Endothelial cell of umbilical vein (primary cell): ENCODE measurements around the gene OTX2. TPM values are rescaled to one million over a fixed set of nuclear protein-coding genes. Genes with fewer than 3 reads are reported as not detected.

Experiments
- BruUV-seq: library from RNA; stranded (reverse); fragments of 400-500 nt; replicated peaks from 2 replicates; lab custom pipeline; 2021; lab: Mats Ljungman, UMichigan
- CTCF ChIA-PET: fragments of 300-600, 350-600 bp; sonication (Branson Sonifier 250); formaldehyde crosslinking; loops from one replicate; lab custom pipeline; 2021; ENCODE audit warnings: antibody characterized with exemption, inconsistent platforms; lab: Charles Lee
- POLR2A ChIA-PET: fragments of 300-600, 350-600 bp; sonication (Branson Sonifier 250); formaldehyde crosslinking; loops from one replicate; lab custom pipeline; 2021; ENCODE audit warnings: antibody characterized with exemption, inconsistent platforms; lab: Charles Lee
- DNase-seq: peaks from one replicate; pipeline ENCODE4 v3.0.0-alpha.2; 2011; ENCODE audit warnings: low read depth, low spot score
- FAIRE-seq: peaks from 2 replicates; lab custom pipeline; 2011; peaks lifted over from hg19 to GRCh38; lab: Jason Lieb, UNC
- H2AFZ ChIP-seq: 2 replicates; pipeline ENCODE4 v1.6.0; 2012; ENCODE audit warnings: low read depth, low read length, control low read depth, inconsistent platforms
- H3K27ac ChIP-seq: 2 replicates; pipeline ENCODE4 v1.5.1; 2011; ENCODE audit warnings: low read depth, mild to moderate bottlenecking, control low read depth, low read length, moderate library complexity; ENCODE audit not compliant: insufficient read depth
- H3K27me3 ChIP-seq, 2 experiments: 2 replicates each; pipeline versions ENCODE4 v1.6.0 to v1.6.1; 2011; ENCODE audit warnings: low read length in 2 of 2, mixed read lengths in 1 of 2; ENCODE audit not compliant: control insufficient read depth in 2 of 2, insufficient read depth in 2 of 2
- H3K36me3 ChIP-seq, 2 experiments: 2 replicates in 1 of 2; 3 replicates in 1 of 2; pipeline ENCODE4 v1.5.1; 2011; ENCODE audit warnings: low read length in 2 of 2, mild to moderate bottlenecking in 1 of 2, moderate library complexity in 1 of 2; ENCODE audit not compliant: control insufficient read depth in 2 of 2, insufficient read depth in 2 of 2; ENCODE audit errors: extremely low read depth in 1 of 2
- H3K4me1 ChIP-seq: 3 replicates; pipeline ENCODE4 v1.5.1; 2011; ENCODE audit warnings: mild to moderate bottlenecking, low read length; ENCODE audit not compliant: control insufficient read depth, insufficient read depth; ENCODE audit errors: extremely low read depth
- H3K4me2 ChIP-seq: 2 replicates; pipeline ENCODE4 v1.6.1; 2011; ENCODE audit warnings: low read length, control low read depth, mixed read lengths; ENCODE audit not compliant: insufficient read depth
- H3K4me3 ChIP-seq, 3 experiments: fragments of 200-600 bp in 1 of 3; sonication (generic), shearing (Covaris generic) in 1 of 3; replicated peaks in 1 of 3; 2 replicates each; pipeline ENCODE4 v1.5.1; 2011 to 2016; ENCODE audit warnings: control low read depth in 3 of 3, low read length in 3 of 3, mild to moderate bottlenecking in 2 of 3, inconsistent platforms in 1 of 3, low read depth in 1 of 3, moderate library complexity in 1 of 3; ENCODE audit not compliant: insufficient read depth in 1 of 3
- H3K79me2 ChIP-seq: 2 replicates; pipeline ENCODE4 v1.6.0; 2012; ENCODE audit warnings: low read length, inconsistent platforms; ENCODE audit not compliant: control insufficient read depth, insufficient read depth
- H3K9ac ChIP-seq: replicated peaks from 2 replicates; pipeline ENCODE3; 2011; ENCODE audit warnings: low read length, control low read depth; ENCODE audit not compliant: insufficient read depth; ENCODE audit errors: extremely low read depth
- H3K9me1 ChIP-seq: replicated peaks from 3 replicates; pipeline ENCODE4 v1.6.0; 2011; ENCODE audit warnings: mild to moderate bottlenecking, low read length; ENCODE audit not compliant: control insufficient read depth, insufficient read depth; ENCODE audit errors: extremely low read depth
- H3K9me3 ChIP-seq: replicated peaks from 2 replicates; pipeline ENCODE4 v1.5.1; 2012; ENCODE audit warnings: low read length, inconsistent platforms; ENCODE audit not compliant: control insufficient read depth, insufficient read depth
- H4K20me1 ChIP-seq: replicated peaks from 2 replicates; pipeline ENCODE3; 2011; ENCODE audit warnings: mild to moderate bottlenecking, low read length; ENCODE audit not compliant: control insufficient read depth, insufficient read depth; ENCODE audit errors: extremely low read depth
- EZH2 ChIP-seq: IDR thresholded peaks from 2 replicates; pipeline ENCODE4 v1.6.1; 2012; ENCODE audit warnings: borderline replicate concordance, low read depth, mild to moderate bottlenecking, moderate library complexity, low read length, inconsistent platforms; ENCODE audit not compliant: severe bottlenecking
- FOS ChIP-seq: IDR thresholded peaks from 2 replicates; pipeline ENCODE4 v1.6.1; 2011; ENCODE audit warnings: mild to moderate bottlenecking, low read length, moderate library complexity, borderline replicate concordance; ENCODE audit not compliant: insufficient read depth
- GATA2 ChIP-seq: IDR thresholded peaks from 2 replicates; pipeline ENCODE4 v1.7.0; 2011; ENCODE audit warnings: low read depth, mild to moderate bottlenecking, moderate library complexity, mixed read lengths, low read length; ENCODE audit not compliant: insufficient read length, insufficient read depth
- JUN ChIP-seq: IDR thresholded peaks from 2 replicates; pipeline ENCODE4 v1.6.1; 2011; ENCODE audit warnings: borderline replicate concordance, low read depth; ENCODE audit not compliant: insufficient read length, insufficient read depth
- MYC ChIP-seq: IDR thresholded peaks from one replicate; pipeline ENCODE4 v1.6.1; 2011; ENCODE audit warnings: mild to moderate bottlenecking, low read depth, low read length
- POLR2A ChIP-seq: IDR thresholded peaks from 2 replicates; pipeline ENCODE4 v1.6.1; 2012; ENCODE audit warnings: low read depth, mild to moderate bottlenecking, control low read depth, low read length
- POLR2AphosphoS5 ChIP-seq: IDR thresholded peaks from 2 replicates; pipeline ENCODE4 v1.6.1; 2012; ENCODE audit warnings: low read depth, mild to moderate bottlenecking, control low read depth, low read length, moderate library complexity; ENCODE audit not compliant: insufficient read depth
- dilution Hi-C: fragments of 300-500 bp; cut with MboI; formaldehyde crosslinking; loops from one replicate; pipeline ENCODE4 v1.15.0; 2019; ENCODE audit warnings: low sequenced_read_pairs; ENCODE audit not compliant: extremely low pct_ligation_motif_present
- intact Hi-C: fragments of 100-400 bp; cut with micrococcal nuclease; formaldehyde crosslinking; loops from one replicate; pipeline ENCODE4 v1.10.0; 2022
- polyA plus RNA-seq, 4 experiments: library from polyadenylated mRNA; depleted of rRNA in 3 of 4; stranded (reverse) in 3 of 4; unstranded in 1 of 4; fragments of >200 nt; gene quantifications; 2 replicates each; pipeline versions ENCODE4 v1.2.1 to v1.2.3, GENCODE V29; 2011 to 2012; ENCODE audit warnings: missing spikeins in 1 of 4
- total RNA-seq: library from RNA; stranded (reverse); gene quantifications from 2 replicates; pipeline ENCODE4 v1.2.3, GENCODE V29; 2021
- TF ChIP-seq, protein P1 (sequence below): IDR thresholded peaks from 2 replicates; pipeline ENCODE4 v1.6.1; 2011; ENCODE audit not compliant: insufficient read depth, insufficient read length
- TF ChIP-seq, protein P2 (sequence below), 2 donors: IDR thresholded peaks; 1 replicate in 1 of 2; 2 replicates in 1 of 2; pipeline ENCODE4 v1.5.1; 2011; ENCODE audit warnings: low read length in 2 of 2, mild to moderate bottlenecking in 2 of 2, moderate library complexity in 2 of 2, control low read depth in 1 of 2, inconsistent platforms in 1 of 2, low read depth in 1 of 2; ENCODE audit not compliant: insufficient read depth in 1 of 2; ENCODE audit errors: extremely low read depth in 1 of 2

Gene OTX2
- total and polyA plus RNA-seq, 2 donors (not counting 3 experiments of a cell fraction or from before 2014, with no cell fraction given), result not detected

DNA sequence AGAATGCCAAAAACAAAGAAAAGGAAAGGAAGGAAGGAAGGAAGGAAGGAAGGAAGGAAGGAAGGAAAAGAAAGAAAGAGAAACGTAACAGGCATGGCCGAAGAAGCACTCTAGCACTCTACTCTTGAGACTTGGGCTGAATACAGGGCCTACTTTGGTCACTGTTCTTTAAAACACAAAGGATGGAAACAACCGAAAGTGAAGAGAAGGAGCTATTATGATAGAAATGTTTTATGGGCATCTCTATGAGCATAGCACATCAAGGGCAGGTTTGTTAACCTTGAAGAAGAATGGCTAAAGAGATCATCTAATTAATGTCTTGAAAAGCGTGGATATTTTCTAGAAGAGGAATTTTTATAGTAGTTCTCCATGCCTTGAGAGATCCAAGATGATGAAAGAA, 15.9 kb upstream of the OTX2 start:
- peaks cover 3 to 8% of the 10 kb centered on the region in 2 experiments for H3K27me3 ChIP-seq
- TF ChIP-seq EZH2 (no peak), JUN (no peak), POLR2A (no peak), POLR2AphosphoS5 (no peak), MYC (no peak), GATA2 (no peak), FOS (no peak)
- TF ChIP-seq, protein P1, sequence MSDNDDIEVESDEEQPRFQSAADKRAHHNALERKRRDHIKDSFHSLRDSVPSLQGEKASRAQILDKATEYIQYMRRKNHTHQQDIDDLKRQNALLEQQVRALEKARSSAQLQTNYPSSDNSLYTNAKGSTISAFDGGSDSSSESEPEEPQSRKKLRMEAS, result no peak
- TF ChIP-seq, protein P2, sequence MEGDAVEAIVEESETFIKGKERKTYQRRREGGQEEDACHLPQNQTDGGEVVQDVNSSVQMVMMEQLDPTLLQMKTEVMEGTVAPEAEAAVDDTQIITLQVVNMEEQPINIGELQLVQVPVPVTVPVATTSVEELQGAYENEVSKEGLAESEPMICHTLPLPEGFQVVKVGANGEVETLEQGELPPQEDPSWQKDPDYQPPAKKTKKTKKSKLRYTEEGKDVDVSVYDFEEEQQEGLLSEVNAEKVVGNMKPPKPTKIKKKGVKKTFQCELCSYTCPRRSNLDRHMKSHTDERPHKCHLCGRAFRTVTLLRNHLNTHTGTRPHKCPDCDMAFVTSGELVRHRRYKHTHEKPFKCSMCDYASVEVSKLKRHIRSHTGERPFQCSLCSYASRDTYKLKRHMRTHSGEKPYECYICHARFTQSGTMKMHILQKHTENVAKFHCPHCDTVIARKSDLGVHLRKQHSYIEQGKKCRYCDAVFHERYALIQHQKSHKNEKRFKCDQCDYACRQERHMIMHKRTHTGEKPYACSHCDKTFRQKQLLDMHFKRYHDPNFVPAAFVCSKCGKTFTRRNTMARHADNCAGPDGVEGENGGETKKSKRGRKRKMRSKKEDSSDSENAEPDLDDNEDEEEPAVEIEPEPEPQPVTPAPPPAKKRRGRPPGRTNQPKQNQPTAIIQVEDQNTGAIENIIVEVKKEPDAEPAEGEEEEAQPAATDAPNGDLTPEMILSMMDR (IDR thresholded peaks at IDR 0.05; ENCODE audit: extremely low read depth in 1 of 2, insufficient read depth in 1 of 2, low read depth in 1 of 2, low read length in 2 of 2), result no peak
- ChIA-PET CTCF (interaction anchor here (0.8 kb wide), 1 partner anchor 13 kb away, joined by 3 read pairs; no protein-coding TSS in a partner anchor), POLR2A (no interaction called here)
- no TSS peak for BruUV-seq
- H3K9ac ChIP-seq, result no peak overlapping the region
- dilution Hi-C loops, result no loop called here
- no peak overlapping the region for H3K27ac ChIP-seq
- DNase-seq (no peak), FAIRE-seq (no peak)
- no peak overlapping the region for H2AFZ ChIP-seq
- intact Hi-C loops, result no loop called here
- no peak overlapping the region for H3K4me3 ChIP-seq
- no peaks in the 10 kb centered on the region for H3K9me3 ChIP-seq
- no peaks in the 10 kb centered on the region for H3K79me2 ChIP-seq
- H3K4me2 ChIP-seq, result no peak overlapping the region
- no peaks in the 10 kb centered on the region for H3K9me1 ChIP-seq
- H3K36me3 ChIP-seq, result no peaks in the 10 kb centered on the region
- no peaks in the 10 kb centered on the region for H4K20me1 ChIP-seq
- no peaks in the 10 kb centered on the region for H3K4me1 ChIP-seq
